HepG2 (cell line): ENCODE results near the gene CEBPA. TPM values are rescaled to one million over a fixed set of nuclear protein-coding genes. Genes with fewer than 3 reads are reported as not detected.

Source experiments
- ATAC-seq: fragments of 200-7000 bp; cut with Tn5 transposase; 3 replicates; pipeline ENCODE4 v1.9.1; 2020; ENCODE audit warnings: mild to moderate bottlenecking, moderate library complexity
- BruUV-seq: library from RNA; stranded (reverse); fragments of 400-500 nt; replicated peaks from 2 replicates; lab custom pipeline; 2021; lab: Mats Ljungman, UMichigan
- CTCF ChIA-PET: fragments of 300-600 bp; formaldehyde crosslinking; extraction: SDS; loops from one replicate; lab custom pipeline; 2021; ENCODE audit warnings: low total read pairs, inconsistent platforms, low intra/inter-chr PET ratio; lab: Yijun Ruan, JAX
- POLR2A ChIA-PET: fragments of 350-600 bp; sonication (Branson Sonifier 250); formaldehyde crosslinking; loops from one replicate; lab custom pipeline; 2020; ENCODE audit warnings: antibody characterized with exemption, inconsistent platforms; lab: Yijun Ruan, JAX
- DNase-seq: peaks from one replicate; pipeline ENCODE4 v3.0.0-alpha.2; 2015; ENCODE audit warnings: low spot score
- FAIRE-seq: peaks from 3 replicates; lab custom pipeline; 2011; peaks lifted over from hg19 to GRCh38; lab: Jason Lieb, UNC
- H2AFZ ChIP-seq: one replicate; pipeline ENCODE4 v1.6.1; 2011; ENCODE audit warnings: low read length, inconsistent platforms
- H3K27ac ChIP-seq: fragments of 300-600 bp; 3 replicates; pipeline ENCODE4 v1.8.0; 2011; ENCODE audit warnings: mixed run types, mild to moderate bottlenecking, mixed read lengths, low read length, inconsistent platforms; ENCODE audit not compliant: insufficient read depth; ENCODE audit errors: extremely low read length
- H3K27me3 ChIP-seq, 2 experiments: fragments of 200-600 bp in 1 of 2; 2 replicates in 1 of 2; 3 replicates in 1 of 2; pipeline versions ENCODE4 v1.6.0 to v1.8.0; 2011; ENCODE audit warnings: low read length in 2 of 2, mild to moderate bottlenecking in 2 of 2, moderate library complexity in 2 of 2, inconsistent platforms in 1 of 2; ENCODE audit not compliant: insufficient read depth in 2 of 2, control insufficient read depth in 1 of 2
- H3K36me3 ChIP-seq, 2 experiments: fragments of 200-600 bp in 1 of 2; replicated peaks in 1 of 2; 2 replicates in 1 of 2; 3 replicates in 1 of 2; pipeline versions ENCODE4 v1.5.1 to v1.8.0; 2011; ENCODE audit warnings: low read length in 2 of 2, inconsistent platforms in 1 of 2; ENCODE audit not compliant: insufficient read depth in 2 of 2, control insufficient read depth in 1 of 2
- H3K4me1 ChIP-seq: 2 replicates; pipeline ENCODE4 v1.5.1; 2012; ENCODE audit warnings: low read length, inconsistent platforms; ENCODE audit not compliant: insufficient read depth
- H3K4me2 ChIP-seq: 2 replicates; pipeline ENCODE4 v1.6.0; 2011; ENCODE audit warnings: low read depth, low read length, inconsistent platforms
- H3K4me3 ChIP-seq, 3 experiments: fragments of 200-600 bp in 1 of 3; sonication (generic), shearing (Covaris generic) in 1 of 3; replicated peaks in 1 of 3; 2 replicates each; pipeline ENCODE4 v1.5.1; 2011 to 2016; ENCODE audit warnings: low read length in 3 of 3, inconsistent platforms in 2 of 3, low read depth in 2 of 3, mild to moderate bottlenecking in 2 of 3, control low read depth in 1 of 3, mixed read lengths in 1 of 3; ENCODE audit not compliant: insufficient read depth in 1 of 3
- H3K79me2 ChIP-seq: one replicate; pipeline ENCODE4 v1.6.1; 2011; ENCODE audit warnings: low read length, inconsistent platforms; ENCODE audit not compliant: insufficient read depth
- H3K9ac ChIP-seq: 2 replicates; pipeline ENCODE4 v1.6.0; 2011; ENCODE audit warnings: mild to moderate bottlenecking, low read depth, low read length, inconsistent platforms; ENCODE audit not compliant: insufficient read depth
- H3K9me3 ChIP-seq: 2 replicates; pipeline ENCODE4 v1.5.1; 2012; ENCODE audit warnings: mild to moderate bottlenecking, low read length
- H4K20me1 ChIP-seq: 2 replicates; pipeline ENCODE4 v1.6.0; 2011; ENCODE audit warnings: inconsistent platforms, mild to moderate bottlenecking, low read length, moderate library complexity; ENCODE audit not compliant: insufficient read depth
- ZNF121 ChIP-seq: sonication (generic); formaldehyde crosslinking; IDR thresholded peaks from 2 replicates; pipeline ENCODE4 v1.5.0; 2020; ENCODE audit warnings: mild to moderate bottlenecking, missing genetic modification reagents
- ZNF460 ChIP-seq: sonication (generic); formaldehyde crosslinking; IDR thresholded peaks from 2 replicates; pipeline ENCODE4 v1.5.1; 2020; ENCODE audit warnings: missing genetic modification reagents, mild to moderate bottlenecking, borderline replicate concordance
- WGBS: methylation state at CpG from one replicate; pipeline ENCODE4 v1.1.6; 2017; ENCODE audit warnings: low lambda C conversion rate; 5-methylcytosine and 5-hydroxymethylcytosine counted together
- in situ Hi-C: cut with HindIII; loops from 2 replicates; pipeline ENCODE4 v1.10.0; 2017; ENCODE audit warnings: low pct_unique_long_range_greater_than_20kb; ENCODE audit not compliant: extremely low pct_ligation_motif_present
- intact Hi-C: fragments of 100-400 bp; cut with micrococcal nuclease; formaldehyde crosslinking; loops from one replicate; pipeline ENCODE4 v1.10.0; 2022; ENCODE audit not compliant: unreplicated experiment
- polyA plus RNA-seq, 8 experiments: library from polyadenylated mRNA; depleted of rRNA in 3 of 8; stranded (reverse) in 7 of 8; unstranded in 1 of 8; fragments of >200 nt; fragmentation: Illumina TruSeq in 4 of 8; extraction: Trizol in 4 of 8; gene quantifications; 2 replicates each; pipeline versions ENCODE4 v1.2.1 to v1.2.3, GENCODE V29; 2011 to 2016; ENCODE audit warnings: low read depth in 4 of 8, missing spikeins in 1 of 8, mixed read lengths in 1 of 8; ENCODE audit not compliant: insufficient read depth in 1 of 8
- total RNA-seq, 5 experiments: library from RNA; depleted of rRNA; stranded (reverse); fragments of >200 nt; fragmentation: Illumina TruSeq; extraction: Trizol; gene quantifications; 2 replicates each; pipeline ENCODE4 v1.2.3, GENCODE V29; 2016; ENCODE audit warnings: low read depth in 1 of 5
- TF ChIP-seq, protein P1 (sequence below): sonication (generic); formaldehyde crosslinking; IDR thresholded peaks from one replicate; pipeline ENCODE4 v1.5.1; 2020; ENCODE audit warnings: mild to moderate bottlenecking, missing genetic modification reagents; ENCODE audit errors: not compliant biosample characterization
- TF ChIP-seq, protein P2 (sequence below): sonication (generic); formaldehyde crosslinking; IDR thresholded peaks from 2 replicates; pipeline ENCODE4 v1.4.0; 2020; ENCODE audit warnings: low read depth, mild to moderate bottlenecking, missing genetic modification reagents

Gene CEBPA
- total and polyA plus RNA-seq, 2 of the 13 experiments (the other 11 are each of a cell fraction or from before 2014, with no cell fraction given), result 24.8 to 103 TPM

DNA sequence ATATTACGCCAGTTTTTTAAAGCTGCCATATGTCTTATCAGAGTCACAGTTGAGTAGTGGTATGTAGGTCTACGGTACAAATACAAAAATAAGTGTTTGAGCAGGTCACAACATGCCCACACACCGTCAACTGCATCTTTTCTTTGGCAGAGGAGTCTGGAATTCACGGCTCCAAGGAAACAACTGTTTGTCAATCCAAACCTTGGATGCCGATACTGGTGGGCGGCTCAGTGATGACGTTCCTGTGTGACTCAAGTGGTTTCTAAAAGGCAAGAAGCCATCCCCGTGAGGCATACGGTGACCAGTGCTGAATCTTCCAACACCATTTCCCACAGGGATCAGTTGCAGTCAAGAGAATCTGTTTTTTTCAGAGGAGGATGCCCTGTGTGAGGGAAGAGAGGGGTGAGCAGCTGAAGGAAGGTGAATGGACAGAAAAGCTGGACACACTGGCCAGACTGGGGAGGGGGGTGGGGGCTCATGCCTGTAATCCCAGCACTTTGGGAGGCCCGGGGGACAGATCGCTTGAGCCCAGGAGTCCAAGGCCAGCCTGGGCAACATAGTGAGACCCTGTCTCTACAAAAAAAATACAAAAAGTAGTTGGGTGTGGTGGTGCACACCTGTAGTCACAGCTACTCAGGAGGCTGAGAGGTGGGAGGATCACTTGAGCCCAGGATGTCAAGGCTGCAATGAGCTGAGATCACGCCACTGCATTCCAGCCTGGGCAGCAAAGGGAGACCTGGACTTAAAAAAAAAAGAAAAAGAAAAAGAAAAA, 48.4 kb upstream of the CEBPA start:
- no peak overlapping the region for H3K27ac ChIP-seq
- H2AFZ ChIP-seq, result no peak overlapping the region
- CTCF ChIA-PET, result no interaction called here
- H3K27me3 ChIP-seq, result no peaks in the 10 kb centered on the region
- WGBS, result 64% methylated on average over 12 of the region's 12 CpGs
- H3K79me2 ChIP-seq, result no peaks in the 10 kb centered on the region
- H3K36me3 ChIP-seq, result no peaks in the 10 kb centered on the region
- BruUV-seq, result no TSS peak
- peaks cover 40% of the 10 kb centered on the region for H3K4me1 ChIP-seq
- TF ChIP-seq ZNF121 (CRISPR knock-in tag), result peak; percentile 71; the same call in 1 of the 2 replicates
- TF ChIP-seq ZNF460 (CRISPR knock-in tag), result peak; percentile 75; the same call in 1 of the 2 replicates
- TF ChIP-seq, protein P1, sequence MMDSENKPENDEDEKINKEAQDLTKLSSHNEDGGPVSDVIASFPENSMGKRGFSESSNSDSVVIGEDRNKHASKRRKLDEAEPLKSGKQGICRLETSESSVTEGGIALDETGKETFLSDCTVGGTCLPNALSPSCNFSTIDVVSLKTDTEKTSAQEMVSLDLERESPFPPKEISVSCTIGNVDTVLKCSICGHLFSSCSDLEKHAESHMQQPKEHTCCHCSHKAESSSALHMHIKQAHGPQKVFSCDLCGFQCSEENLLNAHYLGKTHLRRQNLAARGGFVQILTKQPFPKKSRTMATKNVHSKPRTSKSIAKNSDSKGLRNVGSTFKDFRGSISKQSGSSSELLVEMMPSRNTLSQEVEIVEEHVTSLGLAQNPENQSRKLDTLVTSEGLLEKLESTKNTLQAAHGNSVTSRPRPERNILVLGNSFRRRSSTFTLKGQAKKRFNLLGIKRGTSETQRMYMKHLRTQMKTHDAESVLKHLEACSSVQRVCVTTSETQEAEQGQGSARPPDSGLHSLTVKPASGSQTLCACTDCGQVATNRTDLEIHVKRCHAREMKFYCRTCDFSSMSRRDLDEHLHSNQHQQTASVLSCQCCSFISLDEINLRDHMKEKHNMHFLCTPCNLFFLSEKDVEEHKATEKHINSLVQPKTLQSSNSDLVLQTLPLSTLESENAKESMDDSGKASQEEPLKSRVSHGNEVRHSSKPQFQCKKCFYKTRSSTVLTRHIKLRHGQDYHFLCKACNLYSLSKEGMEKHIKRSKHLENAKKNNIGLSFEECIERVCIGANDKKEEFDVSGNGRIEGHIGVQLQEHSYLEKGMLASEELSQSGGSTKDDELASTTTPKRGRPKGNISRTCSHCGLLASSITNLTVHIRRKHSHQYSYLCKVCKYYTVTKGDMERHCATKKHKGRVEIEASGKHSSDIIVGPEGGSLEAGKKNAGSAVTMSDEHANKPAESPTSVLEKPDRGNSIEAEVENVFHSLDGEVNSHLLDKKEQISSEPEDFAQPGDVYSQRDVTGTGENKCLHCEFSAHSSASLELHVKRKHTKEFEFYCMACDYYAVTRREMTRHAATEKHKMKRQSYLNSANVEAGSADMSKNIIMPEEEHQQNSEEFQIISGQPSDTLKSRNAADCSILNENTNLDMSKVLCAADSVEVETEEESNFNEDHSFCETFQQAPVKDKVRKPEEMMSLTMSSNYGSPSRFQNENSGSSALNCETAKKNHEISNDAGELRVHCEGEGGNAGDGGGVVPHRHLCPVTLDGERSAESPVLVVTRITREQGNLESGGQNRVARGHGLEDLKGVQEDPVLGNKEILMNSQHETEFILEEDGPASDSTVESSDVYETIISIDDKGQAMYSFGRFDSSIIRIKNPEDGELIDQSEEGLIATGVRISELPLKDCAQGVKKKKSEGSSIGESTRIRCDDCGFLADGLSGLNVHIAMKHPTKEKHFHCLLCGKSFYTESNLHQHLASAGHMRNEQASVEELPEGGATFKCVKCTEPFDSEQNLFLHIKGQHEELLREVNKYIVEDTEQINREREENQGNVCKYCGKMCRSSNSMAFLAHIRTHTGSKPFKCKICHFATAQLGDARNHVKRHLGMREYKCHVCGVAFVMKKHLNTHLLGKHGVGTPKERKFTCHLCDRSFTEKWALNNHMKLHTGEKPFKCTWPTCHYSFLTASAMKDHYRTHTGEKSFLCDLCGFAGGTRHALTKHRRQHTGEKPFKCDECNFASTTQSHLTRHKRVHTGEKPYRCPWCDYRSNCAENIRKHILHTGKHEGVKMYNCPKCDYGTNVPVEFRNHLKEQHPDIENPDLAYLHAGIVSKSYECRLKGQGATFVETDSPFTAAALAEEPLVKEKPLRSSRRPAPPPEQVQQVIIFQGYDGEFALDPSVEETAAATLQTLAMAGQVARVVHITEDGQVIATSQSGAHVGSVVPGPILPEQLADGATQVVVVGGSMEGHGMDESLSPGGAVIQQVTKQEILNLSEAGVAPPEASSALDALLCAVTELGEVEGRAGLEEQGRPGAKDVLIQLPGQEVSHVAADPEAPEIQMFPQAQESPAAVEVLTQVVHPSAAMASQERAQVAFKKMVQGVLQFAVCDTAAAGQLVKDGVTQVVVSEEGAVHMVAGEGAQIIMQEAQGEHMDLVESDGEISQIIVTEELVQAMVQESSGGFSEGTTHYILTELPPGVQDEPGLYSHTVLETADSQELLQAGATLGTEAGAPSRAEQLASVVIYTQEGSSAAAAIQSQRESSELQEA, result no peak
- TF ChIP-seq, protein P2, sequence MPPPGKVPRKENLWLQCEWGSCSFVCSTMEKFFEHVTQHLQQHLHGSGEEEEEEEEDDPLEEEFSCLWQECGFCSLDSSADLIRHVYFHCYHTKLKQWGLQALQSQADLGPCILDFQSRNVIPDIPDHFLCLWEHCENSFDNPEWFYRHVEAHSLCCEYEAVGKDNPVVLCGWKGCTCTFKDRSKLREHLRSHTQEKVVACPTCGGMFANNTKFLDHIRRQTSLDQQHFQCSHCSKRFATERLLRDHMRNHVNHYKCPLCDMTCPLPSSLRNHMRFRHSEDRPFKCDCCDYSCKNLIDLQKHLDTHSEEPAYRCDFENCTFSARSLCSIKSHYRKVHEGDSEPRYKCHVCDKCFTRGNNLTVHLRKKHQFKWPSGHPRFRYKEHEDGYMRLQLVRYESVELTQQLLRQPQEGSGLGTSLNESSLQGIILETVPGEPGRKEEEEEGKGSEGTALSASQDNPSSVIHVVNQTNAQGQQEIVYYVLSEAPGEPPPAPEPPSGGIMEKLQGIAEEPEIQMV (CRISPR knock-in tag), result no peak
- DNase-seq, result no peak
- FAIRE-seq, result no peak
- POLR2A ChIA-PET, result interaction anchor here (0.7 to 3.5 kb wide), 2 partner anchors 10 to 24 kb away, joined by 3 to 50 read pairs; partner anchors contain the start of gene CEBPG
- no peaks in the 10 kb centered on the region for H3K9me3 ChIP-seq
- ATAC-seq, result no peak
- intact Hi-C loops, result no loop called here
- H3K4me2 ChIP-seq, result no peak overlapping the region
- H4K20me1 ChIP-seq, result no peaks in the 10 kb centered on the region
- H3K9ac ChIP-seq, result no peak overlapping the region
- H3K4me3 ChIP-seq, result no peak overlapping the region
- in situ Hi-C loops, result no loop called here
